A673 (cell line): ENCODE measurements around the gene SCART1.

Experiments used
- EZH2 ChIP-seq: fragments of 200-600 bp; sonication (generic); IDR thresholded peaks from 2 replicates; pipeline ENCODE4 v1.6.1; 2017; ENCODE audit warnings: borderline replicate concordance, low read depth, mild to moderate bottlenecking, mixed read lengths, antibody characterized with exemption, low read length; ENCODE audit not compliant: poor library complexity, severe bottlenecking
- TF ChIP-seq, protein P1 (sequence below): fragments of 300-800, 200-600 bp; sonication (generic); conservative IDR thresholded peaks from 2 replicates; pipeline ENCODE4 v1.5.1; 2017; ENCODE audit warnings: low read depth, mild to moderate bottlenecking, antibody characterized with exemption, low read length, moderate library complexity, mixed read lengths

DNA sequence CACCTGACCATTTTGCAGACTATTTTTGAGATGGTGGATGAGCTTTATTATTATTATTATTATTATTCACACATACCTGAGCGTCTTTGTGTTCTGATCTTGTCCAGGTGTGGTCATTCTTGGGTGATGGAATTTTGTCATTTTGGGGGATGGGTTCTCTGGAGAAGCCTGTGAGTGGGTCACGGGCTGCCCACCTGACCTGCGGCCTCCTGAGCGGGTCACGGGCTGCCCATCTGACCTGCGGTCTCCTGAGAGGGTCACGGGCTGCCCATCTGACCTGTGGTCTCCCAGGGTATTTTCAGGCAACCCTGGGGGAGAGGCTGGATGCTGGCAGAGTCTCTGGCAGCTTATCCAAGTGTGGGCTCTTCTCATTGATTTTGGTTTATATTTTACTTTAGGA, 7.3 kb downstream of the SCART1 start:
- TF ChIP-seq, protein P1, sequence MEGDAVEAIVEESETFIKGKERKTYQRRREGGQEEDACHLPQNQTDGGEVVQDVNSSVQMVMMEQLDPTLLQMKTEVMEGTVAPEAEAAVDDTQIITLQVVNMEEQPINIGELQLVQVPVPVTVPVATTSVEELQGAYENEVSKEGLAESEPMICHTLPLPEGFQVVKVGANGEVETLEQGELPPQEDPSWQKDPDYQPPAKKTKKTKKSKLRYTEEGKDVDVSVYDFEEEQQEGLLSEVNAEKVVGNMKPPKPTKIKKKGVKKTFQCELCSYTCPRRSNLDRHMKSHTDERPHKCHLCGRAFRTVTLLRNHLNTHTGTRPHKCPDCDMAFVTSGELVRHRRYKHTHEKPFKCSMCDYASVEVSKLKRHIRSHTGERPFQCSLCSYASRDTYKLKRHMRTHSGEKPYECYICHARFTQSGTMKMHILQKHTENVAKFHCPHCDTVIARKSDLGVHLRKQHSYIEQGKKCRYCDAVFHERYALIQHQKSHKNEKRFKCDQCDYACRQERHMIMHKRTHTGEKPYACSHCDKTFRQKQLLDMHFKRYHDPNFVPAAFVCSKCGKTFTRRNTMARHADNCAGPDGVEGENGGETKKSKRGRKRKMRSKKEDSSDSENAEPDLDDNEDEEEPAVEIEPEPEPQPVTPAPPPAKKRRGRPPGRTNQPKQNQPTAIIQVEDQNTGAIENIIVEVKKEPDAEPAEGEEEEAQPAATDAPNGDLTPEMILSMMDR = no peak
- no peak for TF ChIP-seq EZH2
